Neural cell (in vitro differentiated cells): ENCODE data around the gene TMEM115.

ENCODE experiments used
- EP300 ChIP-seq: fragments of 450-650 bp; conservative IDR thresholded peaks from 2 replicates; pipeline ENCODE4 v1.6.1; 2014; ENCODE audit warnings: antibody characterized with exemption, mild to moderate bottlenecking, moderate library complexity; ENCODE audit not compliant: poor library complexity, severe bottlenecking
- EZH2 ChIP-seq: fragments of 200-600, 300-800 bp; shearing (Covaris generic), sonication (generic); IDR thresholded peaks from 2 replicates; pipeline ENCODE4 v1.6.1; 2014; ENCODE audit warnings: antibody characterized with exemption, low read length, borderline replicate concordance, mild to moderate bottlenecking; ENCODE audit not compliant: insufficient read depth, poor library complexity, severe bottlenecking
- MXI1 ChIP-seq: fragments of 450-650 bp; conservative IDR thresholded peaks from 2 replicates; pipeline ENCODE4 v1.6.1; 2014; ENCODE audit warnings: antibody characterized with exemption, mild to moderate bottlenecking; ENCODE audit not compliant: poor library complexity, severe bottlenecking
- POLR2AphosphoS5 ChIP-seq: IDR thresholded peaks from 2 replicates; pipeline ENCODE4 v1.6.1; 2012
- RAD21 ChIP-seq: fragments of 450-650 bp; conservative IDR thresholded peaks from 2 replicates; pipeline ENCODE4 v1.6.1; 2014; ENCODE audit warnings: antibody characterized with exemption, mild to moderate bottlenecking, moderate library complexity
- REST ChIP-seq: IDR thresholded peaks from 2 replicates; pipeline ENCODE4 v1.6.1; 2012; ENCODE audit warnings: borderline replicate concordance
- SMC3 ChIP-seq: fragments of 450-650 bp; conservative IDR thresholded peaks from 2 replicates; pipeline ENCODE4 v1.6.1; 2014; ENCODE audit warnings: antibody characterized with exemption, mild to moderate bottlenecking, moderate library complexity; ENCODE audit not compliant: poor library complexity
- TAF1 ChIP-seq: IDR thresholded peaks from 2 replicates; pipeline ENCODE4 v1.6.1; 2012; ENCODE audit warnings: low read depth
- TF ChIP-seq, protein P1 (sequence below): fragments of 450-650 bp; IDR thresholded peaks from 2 replicates; pipeline ENCODE4 v1.5.1; 2014; ENCODE audit warnings: antibody characterized with exemption, mild to moderate bottlenecking, moderate library complexity; ENCODE audit not compliant: poor library complexity, severe bottlenecking

DNA sequence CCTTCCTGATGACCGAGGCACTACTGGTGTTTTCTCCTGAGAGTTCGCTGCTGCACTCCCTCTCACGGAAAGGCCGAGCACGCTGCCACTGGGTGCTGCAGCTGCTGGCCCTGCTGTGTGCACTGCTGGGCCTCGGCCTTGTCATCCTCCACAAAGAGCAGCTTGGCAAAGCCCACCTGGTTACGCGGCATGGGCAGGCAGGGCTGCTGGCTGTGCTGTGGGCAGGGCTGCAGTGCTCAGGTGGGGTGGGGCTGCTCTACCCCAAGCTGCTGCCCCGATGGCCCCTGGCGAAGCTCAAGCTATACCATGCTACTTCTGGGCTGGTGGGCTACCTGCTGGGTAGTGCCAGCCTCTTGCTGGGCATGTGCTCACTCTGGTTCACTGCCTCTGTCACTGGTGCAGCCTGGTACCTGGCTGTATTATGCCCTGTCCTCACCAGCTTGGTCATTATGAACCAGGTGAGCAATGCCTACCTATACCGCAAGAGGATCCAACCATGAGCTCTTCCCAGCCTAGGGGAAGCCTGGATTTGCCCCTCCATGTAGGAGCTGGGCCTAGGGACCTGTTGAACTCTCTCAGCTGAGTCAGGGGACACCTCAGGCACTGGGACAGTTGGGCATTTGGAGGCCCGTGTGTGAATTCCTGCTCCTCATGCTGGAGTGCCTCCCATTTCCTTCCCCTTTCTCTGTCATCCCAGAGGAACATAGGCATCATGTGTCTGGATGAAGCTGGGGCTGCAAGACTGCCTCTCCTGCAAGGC lies 5.9 kb downstream of the TMEM115 start:
- TF ChIP-seq EZH2 (no peak), POLR2AphosphoS5 (no peak), REST (no peak), MXI1 (no peak), EP300 (no peak), RAD21 (no peak), TAF1 (no peak), SMC3 (no peak)
- TF ChIP-seq, protein P1, sequence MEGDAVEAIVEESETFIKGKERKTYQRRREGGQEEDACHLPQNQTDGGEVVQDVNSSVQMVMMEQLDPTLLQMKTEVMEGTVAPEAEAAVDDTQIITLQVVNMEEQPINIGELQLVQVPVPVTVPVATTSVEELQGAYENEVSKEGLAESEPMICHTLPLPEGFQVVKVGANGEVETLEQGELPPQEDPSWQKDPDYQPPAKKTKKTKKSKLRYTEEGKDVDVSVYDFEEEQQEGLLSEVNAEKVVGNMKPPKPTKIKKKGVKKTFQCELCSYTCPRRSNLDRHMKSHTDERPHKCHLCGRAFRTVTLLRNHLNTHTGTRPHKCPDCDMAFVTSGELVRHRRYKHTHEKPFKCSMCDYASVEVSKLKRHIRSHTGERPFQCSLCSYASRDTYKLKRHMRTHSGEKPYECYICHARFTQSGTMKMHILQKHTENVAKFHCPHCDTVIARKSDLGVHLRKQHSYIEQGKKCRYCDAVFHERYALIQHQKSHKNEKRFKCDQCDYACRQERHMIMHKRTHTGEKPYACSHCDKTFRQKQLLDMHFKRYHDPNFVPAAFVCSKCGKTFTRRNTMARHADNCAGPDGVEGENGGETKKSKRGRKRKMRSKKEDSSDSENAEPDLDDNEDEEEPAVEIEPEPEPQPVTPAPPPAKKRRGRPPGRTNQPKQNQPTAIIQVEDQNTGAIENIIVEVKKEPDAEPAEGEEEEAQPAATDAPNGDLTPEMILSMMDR: no peak
